ENCODE results near the gene MAGEL2. TPM values are rescaled to one million over a fixed set of nuclear protein-coding genes. Genes with fewer than 3 reads are reported as not detected.

Gene MAGEL2
- total RNA-seq, 1 experiment from 2014 or later, result not detected

- Histone ChIP-seq H3K79me2 (ENCODE audit: insufficient read depth, low read length) (no peaks in the 10 kb centered on the region), H4K20me1 (ENCODE audit: insufficient read depth) (no peaks in the 10 kb centered on the region), H3K4me3 (replicated peaks in 1 of 2; ENCODE audit: low read depth in 1 of 2, low read length in 2 of 2) (no peak overlapping the region), H3K9ac (ENCODE audit: low read length) (no peak overlapping the region), H2AFZ (ENCODE audit: low read depth, low read length, poor library complexity, severe bottlenecking) (no peak overlapping the region), H3K4me1 (ENCODE audit: control insufficient read depth in 1 of 2, insufficient read depth in 2 of 2, low read length in 2 of 2) (no peaks in the 10 kb centered on the region), H3K27me3 (ENCODE audit: insufficient read depth, low read length) (peaks cover 9% of the 10 kb centered on the region), H3K36me3 (ENCODE audit: control insufficient read depth in 1 of 2, insufficient read depth in 2 of 2, low read length in 2 of 2) (no peaks in the 10 kb centered on the region), H3K9me2 (ENCODE audit: insufficient read depth) (no peaks in the 10 kb centered on the region), H3K27ac (ENCODE audit: low read depth, low read length) (no peak overlapping the region), H3K4me2 (ENCODE audit: low read length) (no peak overlapping the region), H3K9me3 (ENCODE audit: control insufficient read depth in 1 of 2, insufficient read depth in 1 of 2, low read depth in 1 of 2, low read length in 2 of 2) (no peaks in the 10 kb centered on the region)
- no peak for DNase-seq (ENCODE audit: low read depth, low spot score)
- TF ChIP-seq SIN3A (IDR thresholded peaks at IDR 0.05; ENCODE audit: low read depth) (no peak), YY1 (IDR thresholded peaks at IDR 0.05; ENCODE audit: extremely low read depth, insufficient replicate concordance, low read depth, low read length) (no peak), EZH2 (IDR thresholded peaks at IDR 0.05) (no peak), POLR2AphosphoS5 (IDR thresholded peaks at IDR 0.05; ENCODE audit: low read depth, low read length) (no peak), CTCF (IDR thresholded peaks at IDR 0.05 in 2 of 3, conservative IDR thresholded peaks at IDR 0.05 in 1 of 3; ENCODE audit: borderline replicate concordance in 1 of 3, insufficient read depth in 1 of 3, low read depth in 2 of 3, low read length in 2 of 3) (no peak), CBX3 (IDR thresholded peaks at IDR 0.05; ENCODE audit: low read depth) (no peak), SP1 (IDR thresholded peaks at IDR 0.05; ENCODE audit: low read depth) (no peak), POLR2A (IDR thresholded peaks at IDR 0.05; ENCODE audit: borderline replicate concordance, extremely low read depth, insufficient read depth, insufficient read length) (no peak), TCF7L2 (IDR thresholded peaks at IDR 0.05; ENCODE audit: borderline replicate concordance, extremely low read depth, insufficient read depth, insufficient read length) (no peak), ZFX (IDR thresholded peaks at IDR 0.05) (no peak), REST (IDR thresholded peaks at IDR 0.05; ENCODE audit: low read depth) (no peak), SRF (IDR thresholded peaks at IDR 0.05; ENCODE audit: low read depth) (no peak), JUND (IDR thresholded peaks at IDR 0.05) (no peak), EGR1 (IDR thresholded peaks at IDR 0.05; ENCODE audit: low read depth) (no peak), ZNF274 (IDR thresholded peaks at IDR 0.05; ENCODE audit: low read depth, low read length) (no peak), CEBPB (IDR thresholded peaks at IDR 0.05; ENCODE audit: low read depth) (no peak)
- ChIA-PET CTCF (no interaction called here), POLR2A (no interaction called here), RAD21 (ENCODE audit: low non-redundant PET in 1 of 2, low total read pairs in 2 of 2, uncharacterized antibody in 2 of 2, unreplicated experiment in 2 of 2) (no interaction called here)
- ATAC-seq, result no peak
- no TSS peak for BruUV-seq (replicated peaks)
- intact Hi-C loops (cut with micrococcal nuclease), result no loop called here
Measured at GRCh38 chr15:23596736-23597135, 50.9 kb downstream of the MAGEL2 start.
